PC-9 (cell line): ENCODE results near the gene FFAR4. TPM values are rescaled to one million over a fixed set of nuclear protein-coding genes. Genes with fewer than 3 reads are reported as not detected.

Experiments
- BruUV-seq: library from RNA; stranded (reverse); fragments of 400-500 nt; replicated peaks from 2 replicates; lab custom pipeline; 2021; lab: Mats Ljungman, UMichigan
- CTCF ChIA-PET: fragments of 300-600 bp; sonication (Branson Sonifier 250); formaldehyde crosslinking; loops from one replicate; lab custom pipeline; 2022; ENCODE audit warnings: antibody characterized with exemption; lab: Charles Lee
- POLR2A ChIA-PET: fragments of 300-600 bp; sonication (Branson Sonifier 250); formaldehyde crosslinking; loops from one replicate; lab custom pipeline; 2022; ENCODE audit warnings: antibody characterized with exemption; ENCODE audit not compliant: unreplicated experiment; lab: Charles Lee
- DNase-seq, 2 experiments: peaks; one replicate each; pipeline versions ENCODE4 v3.0.0 to v3.0.0-alpha.2; 2015 to 2022; ENCODE audit warnings: mixed read lengths in 1 of 2
- H2AFZ ChIP-seq: fragments of 200-600 bp; sonication (generic); 2 replicates; pipeline ENCODE4 v1.8.1; 2017; ENCODE audit warnings: antibody characterized with exemption
- H3F3A ChIP-seq: fragments of 200-600 bp; sonication (generic); 2 replicates; pipeline ENCODE4 v1.8.1; 2017; ENCODE audit warnings: antibody characterized with exemption, mild to moderate bottlenecking, low read depth; ENCODE audit not compliant: insufficient read depth
- H3K27ac ChIP-seq: fragments of 200-600 bp; sonication (generic); 2 replicates; pipeline ENCODE4 v1.6.1; 2016; ENCODE audit warnings: mixed run types
- H3K27me3 ChIP-seq: fragments of 200-600 bp; sonication (generic); 2 replicates; pipeline ENCODE4 v1.6.1; 2016; ENCODE audit warnings: low read depth, mixed run types; ENCODE audit not compliant: insufficient read depth
- H3K36me3 ChIP-seq: fragments of 200-600 bp; sonication (generic); 2 replicates; pipeline ENCODE4 v1.6.1; 2016; ENCODE audit warnings: low read depth, mixed run types
- H3K4me1 ChIP-seq: fragments of 200-600 bp; sonication (generic); replicated peaks from 2 replicates; pipeline ENCODE4 v1.6.1; 2016; ENCODE audit warnings: mixed run types; ENCODE audit not compliant: insufficient read depth
- H3K4me2 ChIP-seq: fragments of 200-600 bp; sonication (generic); 2 replicates; pipeline ENCODE4 v1.6.1; 2017; ENCODE audit warnings: mixed run types
- H3K4me3 ChIP-seq: fragments of 200-600 bp; sonication (generic); 2 replicates; pipeline ENCODE4 v1.6.1; 2016; ENCODE audit warnings: mixed run types
- H3K79me2 ChIP-seq: fragments of 200-600 bp; sonication (generic); 2 replicates; pipeline ENCODE4 v1.6.1; 2017; ENCODE audit warnings: low read depth, mixed run types
- H3K9me2 ChIP-seq: fragments of 200-600 bp; sonication (generic); 2 replicates; pipeline ENCODE4 v1.8.1; 2017; ENCODE audit warnings: mild to moderate bottlenecking; ENCODE audit not compliant: insufficient read depth
- H3K9me3 ChIP-seq: fragments of 200-600 bp; sonication (generic); 2 replicates; pipeline ENCODE4 v1.8.1; 2016; ENCODE audit warnings: low read depth; ENCODE audit not compliant: insufficient read depth
- H4K20me1 ChIP-seq: fragments of 200-600 bp; sonication (generic); 2 replicates; pipeline ENCODE4 v1.8.1; 2017; ENCODE audit not compliant: insufficient read depth
- CTCF ChIP-seq: fragments of 200-600 bp; sonication (generic); conservative IDR thresholded peaks from 2 replicates; pipeline ENCODE4 v1.6.1; 2017; ENCODE audit warnings: mixed run types, antibody characterized with exemption, mild to moderate bottlenecking, moderate library complexity
- EZH2 ChIP-seq: fragments of 200-600 bp; sonication (generic); IDR thresholded peaks from 2 replicates; pipeline ENCODE4 v1.8.0; 2017; ENCODE audit warnings: antibody characterized with exemption, low read depth
- intact Hi-C: fragments of 100-400 bp; cut with micrococcal nuclease; formaldehyde crosslinking; loops from one replicate; pipeline ENCODE4 v1.10.0; 2022; ENCODE audit not compliant: unreplicated experiment
- total RNA-seq: library from RNA; stranded (reverse); gene quantifications from 2 replicates; pipeline ENCODE4 v1.2.3, GENCODE V29; 2021

Gene FFAR4
- total RNA-seq, 1 experiment from 2014 or later: not detected

- H3K79me2 ChIP-seq: no peaks in the 10 kb centered on the region
- no peaks in the 10 kb centered on the region for H3K9me3 ChIP-seq
- H2AFZ ChIP-seq: no peak overlapping the region
- no peaks in the 10 kb centered on the region for H3K9me2 ChIP-seq
- H3K27ac ChIP-seq: no peak overlapping the region
- DNase-seq: no peak
- no peaks in the 10 kb centered on the region for H3K4me1 ChIP-seq
- H3K27me3 ChIP-seq: no peaks in the 10 kb centered on the region
- TF ChIP-seq CTCF: no peak
- H3F3A ChIP-seq: no peaks in the 10 kb centered on the region
- BruUV-seq: no TSS peak
- ChIA-PET POLR2A (no interaction called here), CTCF (no interaction called here)
- intact Hi-C loops: no loop called here
- H3K4me3 ChIP-seq: no peak overlapping the region
- H3K4me2 ChIP-seq: no peak overlapping the region
- H4K20me1 ChIP-seq: no peaks in the 10 kb centered on the region
- no peaks in the 10 kb centered on the region for H3K36me3 ChIP-seq
Measured at GRCh38 chr10:93615576-93616235, 49.2 kb downstream of the FFAR4 start.

- Histone ChIP-seq H3K9me2 (no peaks in the 10 kb centered on the region), H3K27me3 (no peaks in the 10 kb centered on the region), H4K20me1 (no peaks in the 10 kb centered on the region), H3K36me3 (no peaks in the 10 kb centered on the region), H3K4me2 (no peak overlapping the region), H3K79me2 (no peaks in the 10 kb centered on the region), H3F3A (no peaks in the 10 kb centered on the region), H3K4me1 (0 out of 2 replicates have a peak, but pooled peaks cover 4% of the 10 kb centered on the region), H3K27ac (no peak overlapping the region), H3K9me3 (no peaks in the 10 kb centered on the region), H2AFZ (no peak overlapping the region), H3K4me3 (no peak overlapping the region)
- BruUV-seq: no TSS peak
- TF ChIP-seq EZH2: no peak
- POLR2A ChIA-PET: no interaction called here
- CTCF ChIA-PET: no interaction called here
- DNase-seq: no peak
- intact Hi-C loops: no loop called here
Measured at GRCh38 chr10:93620925-93621324, 54.5 kb downstream of the FFAR4 start.

GRCh38 chr10:93622942-93623341 lies 56.5 kb downstream of the FFAR4 start:
- no peaks in the 10 kb centered on the region for H3K27me3 ChIP-seq
- no peak for TF ChIP-seq EZH2
- no peak for TF ChIP-seq CTCF
- no peaks in the 10 kb centered on the region for H3K9me2 ChIP-seq
- no peak overlapping the region for H3K4me2 ChIP-seq
- no peak overlapping the region for H2AFZ ChIP-seq
- no peaks in the 10 kb centered on the region for H3K36me3 ChIP-seq
- H3K79me2 ChIP-seq: no peaks in the 10 kb centered on the region
- no peak for DNase-seq
- BruUV-seq: no TSS peak
- H4K20me1 ChIP-seq: no peaks in the 10 kb centered on the region
- no peaks in the 10 kb centered on the region for H3F3A ChIP-seq
- H3K9me3 ChIP-seq: no peaks in the 10 kb centered on the region
- ChIA-PET CTCF (no interaction called here), POLR2A (no interaction called here)
- intact Hi-C loops: no loop called here
- H3K4me3 ChIP-seq: no peak overlapping the region
- 0 out of 2 replicates have a peak, but pooled peaks cover 4% of the 10 kb centered on the region for H3K4me1 ChIP-seq
- H3K27ac ChIP-seq: no peak overlapping the region

GRCh38 chr10:93628858-93629257 lies 62.4 kb downstream of the FFAR4 start:
- Histone ChIP-seq H3K9me3 (no peaks in the 10 kb centered on the region), H3K4me2 (no peak overlapping the region), H3K79me2 (no peaks in the 10 kb centered on the region), H3K4me3 (no peak overlapping the region), H3K27me3 (no peaks in the 10 kb centered on the region), H3K4me1 (no peaks in the 10 kb centered on the region), H3K9me2 (no peaks in the 10 kb centered on the region), H2AFZ (no peak overlapping the region), H3K36me3 (no peaks in the 10 kb centered on the region), H3F3A (no peaks in the 10 kb centered on the region), H3K27ac (no peak overlapping the region), H4K20me1 (no peaks in the 10 kb centered on the region)
- TF ChIP-seq CTCF (no peak), EZH2 (no peak)
- DNase-seq: no peak
- intact Hi-C loops: no loop called here
- no TSS peak for BruUV-seq
- ChIA-PET CTCF (no interaction called here), POLR2A (no interaction called here)
